WTC11 (cell line): ENCODE measurements around the gene WWOX. TPM values are rescaled to one million over a fixed set of nuclear protein-coding genes. Genes with fewer than 3 reads are reported as not detected.

Experiments used
- ATAC-seq: fragments of 200-7000 bp; cut with Tn5 transposase; 2 replicates; pipeline ENCODE4 v1.10.0; 2021; ENCODE audit warnings: mild to moderate bottlenecking, moderate library complexity
- CTCF ChIA-PET: fragments of 300-600 bp; sonication (Branson Sonifier 250); formaldehyde crosslinking; loops from one replicate; lab custom pipeline; 2021; ENCODE audit warnings: antibody characterized with exemption; lab: Charles Lee
- POLR2A ChIA-PET: fragments of 350-600 bp; sonication (Branson Sonifier 250); formaldehyde crosslinking; loops from one replicate; lab custom pipeline; 2021; ENCODE audit warnings: antibody characterized with exemption; lab: Charles Lee
- DNase-seq: peaks from one replicate; pipeline ENCODE4 v3.0.0; 2021; ENCODE audit warnings: low spot score
- H3K27ac Mint-ChIP-seq: 2 replicates; pipeline ENCODE4 v1.8.0; 2021; ENCODE audit warnings: mixed read lengths
- H3K27me3 Mint-ChIP-seq: 2 replicates; pipeline ENCODE4 v1.8.0; 2021; ENCODE audit warnings: low read depth, mild to moderate bottlenecking, moderate library complexity, mixed read lengths
- H3K36me3 Mint-ChIP-seq: 2 replicates; pipeline ENCODE4 v1.8.0; 2021; ENCODE audit warnings: mixed read lengths
- H3K4me1 Mint-ChIP-seq: 2 replicates; pipeline ENCODE4 v1.8.0; 2022; ENCODE audit warnings: mixed read lengths
- H3K4me3 Mint-ChIP-seq: 2 replicates; pipeline ENCODE4 v1.8.0; 2021; ENCODE audit warnings: mild to moderate bottlenecking, moderate library complexity, mixed read lengths
- H3K9me3 Mint-ChIP-seq: 2 replicates; pipeline ENCODE4 v1.8.0; 2021; ENCODE audit warnings: mixed read lengths
- ATF2 ChIP-seq: sonication (generic); formaldehyde crosslinking; IDR thresholded peaks from 2 replicates; pipeline ENCODE4 v1.8.1; 2022; ENCODE audit warnings: low read depth, missing genetic modification reagents, borderline replicate concordance
- E2F4 ChIP-seq: sonication (generic); formaldehyde crosslinking; IDR thresholded peaks from 2 replicates; pipeline ENCODE4 v1.8.1; 2022; ENCODE audit warnings: low read depth, mild to moderate bottlenecking, moderate library complexity, missing genetic modification reagents, borderline replicate concordance
- ESRRA ChIP-seq: sonication (generic); formaldehyde crosslinking; IDR thresholded peaks from 2 replicates; pipeline ENCODE4 v1.8.1; 2022; ENCODE audit warnings: mild to moderate bottlenecking, missing genetic modification reagents, borderline replicate concordance
- FOXK1 ChIP-seq: sonication (generic); formaldehyde crosslinking; IDR thresholded peaks from 2 replicates; pipeline ENCODE4 v1.8.0; 2022; ENCODE audit warnings: mild to moderate bottlenecking, moderate library complexity, missing genetic modification reagents
- FOXP1 ChIP-seq: sonication (generic); formaldehyde crosslinking; IDR thresholded peaks from 2 replicates; pipeline ENCODE4 v1.8.0; 2022; ENCODE audit warnings: missing genetic modification reagents, mild to moderate bottlenecking, moderate library complexity, borderline replicate concordance
- GTF2I ChIP-seq: fragments of 250-450 bp; sonication (Bioruptor Pico); conservative IDR thresholded peaks from 2 replicates; pipeline ENCODE4 v1.4.0; 2021; ENCODE audit warnings: mild to moderate bottlenecking
- IRF1 ChIP-seq: sonication (generic); formaldehyde crosslinking; IDR thresholded peaks from 2 replicates; pipeline ENCODE4 v1.8.0; 2023; ENCODE audit warnings: missing genetic modification reagents
- JAZF1 ChIP-seq: fragments of 250-450 bp; sonication (Bioruptor Pico); IDR thresholded peaks from 2 replicates; pipeline ENCODE4 v1.9.0; 2021; ENCODE audit warnings: moderate library complexity, mild to moderate bottlenecking, inconsistent platforms
- NR3C1 ChIP-seq: sonication (generic); formaldehyde crosslinking; conservative IDR thresholded peaks from 2 replicates; pipeline ENCODE4 v1.8.1; 2023; ENCODE audit warnings: low read depth, mild to moderate bottlenecking, missing genetic modification reagents
- PRRX2 ChIP-seq: fragments of 250-450 bp; sonication (Bioruptor Pico); IDR thresholded peaks from 2 replicates; pipeline ENCODE4 v1.8.0; 2021; ENCODE audit warnings: mild to moderate bottlenecking
- RORB ChIP-seq: fragments of 250-450 bp; sonication (Bioruptor Pico); IDR thresholded peaks from 2 replicates; pipeline ENCODE4 v1.9.0; 2021; ENCODE audit warnings: mild to moderate bottlenecking
- SOX15 ChIP-seq: fragments of 250-450 bp; sonication (Bioruptor Pico); IDR thresholded peaks from 2 replicates; pipeline ENCODE4 v1.9.0; 2021; ENCODE audit warnings: mild to moderate bottlenecking
- TEAD1 ChIP-seq: sonication (generic); formaldehyde crosslinking; IDR thresholded peaks from 2 replicates; pipeline ENCODE4 v1.8.0; 2022; ENCODE audit warnings: mild to moderate bottlenecking, missing genetic modification reagents
- TP53 ChIP-seq: sonication (generic); formaldehyde crosslinking; IDR thresholded peaks from 2 replicates; pipeline ENCODE4 v1.8.1; 2023; ENCODE audit warnings: mild to moderate bottlenecking, missing genetic modification reagents
- ZBTB43 ChIP-seq: sonication (generic); formaldehyde crosslinking; IDR thresholded peaks from 2 replicates; pipeline ENCODE4 v1.8.1; 2023; ENCODE audit warnings: mild to moderate bottlenecking, missing genetic modification reagents
- ZMAT4 ChIP-seq: fragments of 250-450 bp; sonication (Bioruptor Pico); IDR thresholded peaks from 2 replicates; pipeline ENCODE4 v1.9.0; 2021; ENCODE audit warnings: mild to moderate bottlenecking
- ZNF121 ChIP-seq: sonication (generic); formaldehyde crosslinking; IDR thresholded peaks from 2 replicates; pipeline ENCODE4 v1.8.0; 2023; ENCODE audit warnings: missing genetic modification reagents
- ZNF219 ChIP-seq: sonication (generic); formaldehyde crosslinking; IDR thresholded peaks from 2 replicates; pipeline ENCODE4 v1.8.0; 2023; ENCODE audit warnings: missing genetic modification reagents, mild to moderate bottlenecking, borderline replicate concordance
- ZNF281 ChIP-seq: sonication (generic); formaldehyde crosslinking; IDR thresholded peaks from 2 replicates; pipeline ENCODE4 v1.8.0; 2023; ENCODE audit warnings: mild to moderate bottlenecking, missing genetic modification reagents
- ZNF671 ChIP-seq: fragments of 250-450 bp; sonication (Bioruptor Pico); IDR thresholded peaks from 2 replicates; pipeline ENCODE4 v1.8.0; 2021; ENCODE audit warnings: mild to moderate bottlenecking
- total RNA-seq: library from RNA; stranded (reverse); gene quantifications from 3 replicates; pipeline ENCODE4 v1.2.3, GENCODE V29; 2021

The WWOX gene
- total RNA-seq, 1 experiment from 2014 or later = 15.7 TPM

- TF ChIP-seq E2F4 (CRISPR knock-in tag) (no peak), ATF2 (CRISPR knock-in tag) (no peak), RORB (CRISPR knock-in tag) (no peak), SOX15 (CRISPR knock-in tag) (no peak), JAZF1 (no peak), TP53 (CRISPR knock-in tag) (no peak), PRRX2 (CRISPR knock-in tag) (no peak)
These were observed 524.9 kb downstream of the WWOX start (continued) for GRCh38 chr16:78624366-78624765.

- Mint-ChIP-seq H3K4me1 (no peaks in the 10 kb centered on the region), H3K27ac (no peak overlapping the region), H3K4me3 (no peak overlapping the region), H3K9me3 (peaks cover 49% of the 10 kb centered on the region), H3K36me3 (peaks cover 23% of the 10 kb centered on the region), H3K27me3 (no peaks in the 10 kb centered on the region; the same call in 1 of the 2 replicates)
- DNase-seq = no peak
- ATAC-seq = no peak
- ChIA-PET POLR2A (interaction anchor here (0.6 kb wide), 1 partner anchor 366 kb away, joined by 4 read pairs; no protein-coding TSS in a partner anchor), CTCF (no interaction called here)
- TF ChIP-seq ZBTB43 (no peak), ESRRA (CRISPR knock-in tag) (no peak), ZNF219 (CRISPR knock-in tag) (no peak), ZNF281 (CRISPR knock-in tag) (no peak), ZMAT4 (CRISPR knock-in tag) (no peak)
These were observed 529.1 kb downstream of the WWOX start for GRCh38 chr16:78628461-78629045.

- Mint-ChIP-seq H3K9me3 (peaks cover 45% of the 10 kb centered on the region), H3K36me3 (peaks cover 23% of the 10 kb centered on the region)
These were observed 529.7 kb downstream of the WWOX start for GRCh38 chr16:78629173-78629572.

GRCh38 chr16:78630102-78630501 lies 530.6 kb downstream of the WWOX start:
- CTCF ChIA-PET = no interaction called here
- ATAC-seq (no peak), DNase-seq (no peak)
- H3K27ac Mint-ChIP-seq = no peak overlapping the region
- peaks cover 23% of the 10 kb centered on the region for H3K36me3 Mint-ChIP-seq
- peaks cover 45% of the 10 kb centered on the region for H3K9me3 Mint-ChIP-seq
- H3K4me1 Mint-ChIP-seq = no peaks in the 10 kb centered on the region
- H3K4me3 Mint-ChIP-seq = no peak overlapping the region
- no peaks in the 10 kb centered on the region; the same call in 1 of the 2 replicates for H3K27me3 Mint-ChIP-seq
- POLR2A ChIA-PET = no interaction called here
- no peak for TF ChIP-seq FOXP1 (CRISPR knock-in tag)
- no peak for TF ChIP-seq FOXK1
- TF ChIP-seq ZNF671 = no peak
- TF ChIP-seq ZNF121 (CRISPR knock-in tag) = no peak
- TF ChIP-seq ZBTB43 = no peak
- no peak for TF ChIP-seq ESRRA (CRISPR knock-in tag)
- TF ChIP-seq IRF1 (CRISPR knock-in tag) = no peak
- no peak for TF ChIP-seq GTF2I

More at GRCh38 chr16:78629173-78629572, 529.7 kb downstream of the WWOX start:
- DNase-seq (no peak), ATAC-seq (no peak)
- ChIA-PET CTCF (no interaction called here), POLR2A (no interaction called here)
- Mint-ChIP-seq H3K27ac (no peak overlapping the region), H3K4me3 (no peak overlapping the region), H3K4me1 (no peaks in the 10 kb centered on the region), H3K27me3 (no peaks in the 10 kb centered on the region; the same call in 1 of the 2 replicates)
- no peak for TF ChIP-seq TEAD1
- TF ChIP-seq NR3C1 (CRISPR knock-in tag) = no peak
